OCI-LY3 (cell line): ENCODE results near the gene DENND4A.
"Not testable (repeated sequence)": the region's sequence is repeated elsewhere in the genome, so short reads cannot be mapped to it uniquely, and the experiment has no call there.

ENCODE experiments used
- EZH2phosphoT487 ChIP-seq: fragments of 200-600 bp; shearing (Covaris generic); IDR thresholded peaks from 2 replicates; pipeline ENCODE4 v1.6.1; 2018; ENCODE audit warnings: antibody characterized with exemption, mixed run types, low read depth
- TF ChIP-seq, protein P1 (sequence below): fragments of 200-600, 300-600 bp; sonication (generic); IDR thresholded peaks from 2 replicates; pipeline ENCODE4 v1.5.1; 2014; ENCODE audit warnings: antibody characterized with exemption, low read length, low read depth

DNA sequence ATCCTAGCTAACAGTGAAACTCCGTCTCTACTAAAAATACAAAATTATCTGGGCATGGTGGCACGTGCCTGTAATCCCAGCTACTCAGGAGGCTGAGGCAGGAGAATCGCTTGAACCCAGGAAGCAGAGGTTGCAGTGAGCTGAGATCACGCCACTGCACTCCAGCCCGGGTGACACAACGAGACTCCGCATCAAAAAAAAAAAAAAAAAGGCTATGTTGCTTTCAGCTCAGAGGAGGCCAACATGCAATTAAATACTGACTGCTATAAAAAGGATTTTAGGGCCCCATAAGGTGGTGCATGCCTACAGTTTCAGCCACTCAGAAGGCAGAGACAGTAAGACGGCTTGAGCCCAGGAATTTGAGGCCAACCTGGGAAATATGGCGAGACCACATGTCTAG is 13.4 kb downstream of the DENND4A start:
- TF ChIP-seq, protein P1, sequence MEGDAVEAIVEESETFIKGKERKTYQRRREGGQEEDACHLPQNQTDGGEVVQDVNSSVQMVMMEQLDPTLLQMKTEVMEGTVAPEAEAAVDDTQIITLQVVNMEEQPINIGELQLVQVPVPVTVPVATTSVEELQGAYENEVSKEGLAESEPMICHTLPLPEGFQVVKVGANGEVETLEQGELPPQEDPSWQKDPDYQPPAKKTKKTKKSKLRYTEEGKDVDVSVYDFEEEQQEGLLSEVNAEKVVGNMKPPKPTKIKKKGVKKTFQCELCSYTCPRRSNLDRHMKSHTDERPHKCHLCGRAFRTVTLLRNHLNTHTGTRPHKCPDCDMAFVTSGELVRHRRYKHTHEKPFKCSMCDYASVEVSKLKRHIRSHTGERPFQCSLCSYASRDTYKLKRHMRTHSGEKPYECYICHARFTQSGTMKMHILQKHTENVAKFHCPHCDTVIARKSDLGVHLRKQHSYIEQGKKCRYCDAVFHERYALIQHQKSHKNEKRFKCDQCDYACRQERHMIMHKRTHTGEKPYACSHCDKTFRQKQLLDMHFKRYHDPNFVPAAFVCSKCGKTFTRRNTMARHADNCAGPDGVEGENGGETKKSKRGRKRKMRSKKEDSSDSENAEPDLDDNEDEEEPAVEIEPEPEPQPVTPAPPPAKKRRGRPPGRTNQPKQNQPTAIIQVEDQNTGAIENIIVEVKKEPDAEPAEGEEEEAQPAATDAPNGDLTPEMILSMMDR: not testable (repeated sequence)
- not testable (repeated sequence) for TF ChIP-seq EZH2phosphoT487
